Measurements from ENCODE around the gene SUN2. TPM values are rescaled to one million over a fixed set of nuclear protein-coding genes. Genes with fewer than 3 reads are reported as not detected.

Gene SUN2
- polyA plus RNA-seq, 3 donors: 95.8 to 159 (median 97.8) TPM

- Histone ChIP-seq H3K4me2 (replicated peaks; ENCODE audit: extremely low read depth, low read length, poor library complexity, severe bottlenecking) (peak within 1 kb of the TSS; percentile 75), H3K27ac (ENCODE audit: low read depth in 1 of 2, low read length in 2 of 2) (peak within 1 kb of the TSS; percentile 74 to 96), H3K36me3 (replicated peaks in 1 of 2; ENCODE audit: control insufficient read depth in 1 of 2, insufficient read depth in 2 of 2, low read length in 2 of 2) (no peaks in the 10 kb centered on the region), H2AFZ (ENCODE audit: insufficient read depth, low read depth, low read length, poor library complexity, severe bottlenecking) (peak within 1 kb of the TSS; percentile 57), H3K4me1 (ENCODE audit: control insufficient read depth in 1 of 2, insufficient read depth in 2 of 2, low read length in 2 of 2) (peaks cover 57 to 61% of the 10 kb centered on the region in 2 donors), H3K27me3 (ENCODE audit: control insufficient read depth in 2 of 2, insufficient read depth in 2 of 2, low read length in 2 of 2) (peaks cover 0 to 2% of the 10 kb centered on the region in 2 donors), H3K9ac (ENCODE audit: insufficient read depth, low read length, poor library complexity, severe bottlenecking) (peak within 1 kb of the TSS; percentile 95), H4K20me1 (ENCODE audit: insufficient read depth, low read length) (peaks cover 11% of the 10 kb centered on the region), H3K9me3 (replicated peaks in 1 of 2; ENCODE audit: control insufficient read depth in 1 of 2, insufficient read depth in 1 of 2, low read length in 2 of 2) (no peaks in the 10 kb centered on the region), H3K79me2 (ENCODE audit: insufficient read depth, low read length) (peaks cover 34% of the 10 kb centered on the region), H3K4me3 (replicated peaks in 1 of 3; ENCODE audit: low read depth in 2 of 3, low read length in 3 of 3) (peak within 1 kb of the TSS; percentile 64 to 97 (median 89))
- no peaks in the 10 kb centered on the region for H3K9me3 Mint-ChIP-seq
- H3K36me3 Mint-ChIP-seq: peaks cover 0 to 11% of the 10 kb centered on the region in 2 donors
- peak; percentile 90 to 97 (median 97) for DNase-seq
- H3K27me3 Mint-ChIP-seq (ENCODE audit: low read depth in 3 of 3): peaks cover 6 to 13% (median 6%) of the 10 kb centered on the region in 3 donors
- peak within 1 kb of the TSS; percentile 95 to 99 (median 98) for H3K27ac Mint-ChIP-seq
- peaks cover 57% of the 10 kb centered on the region for H3K4me1 Mint-ChIP-seq
- WGBS (ENCODE audit: insufficient coverage): under 1% methylated on average over 79 of the region's 94 CpGs
- TF ChIP-seq CTCF (IDR thresholded peaks at IDR 0.05): no peak
- H3K4me3 Mint-ChIP-seq: peak within 1 kb of the TSS; percentile 89 to 95
- intact Hi-C loops (cut with micrococcal nuclease): loop anchor here in 1 of 2 donors (2.0 kb wide), 1 partner anchor 20 kb away; the partner anchor contains the start of gene TOMM22
These were observed 54.8 kb downstream of the SUN2 start, which contains the start of gene JOSD1 for GRCh38 chr22:38700789-38701628. JOSD1 (minus strand) TSS chr22:38700943; CDS start chr22:38699987, 956 bp downstream.

- Mint-ChIP-seq H3K4me3 (peak overlapping the region; percentile 89 to 91), H3K27me3 (ENCODE audit: low read depth in 3 of 3) (peaks cover 6 to 13% (median 6%) of the 10 kb centered on the region in 3 donors), H3K36me3 (peaks cover 0 to 11% of the 10 kb centered on the region in 2 donors), H3K4me1 (peaks cover 57% of the 10 kb centered on the region), H3K9me3 (no peaks in the 10 kb centered on the region), H3K27ac (peak overlapping the region; percentile 90 to 97 (median 96))
- WGBS (ENCODE audit: insufficient coverage): under 1% methylated on average over 57 of the region's 57 CpGs
- TF ChIP-seq CTCF (IDR thresholded peaks at IDR 0.05): no peak
- H3K9me3 ChIP-seq (replicated peaks in 1 of 2; ENCODE audit: control insufficient read depth in 1 of 2, insufficient read depth in 1 of 2, low read length in 2 of 2): no peaks in the 10 kb centered on the region
- H3K4me1 ChIP-seq (ENCODE audit: control insufficient read depth in 1 of 2, insufficient read depth in 2 of 2, low read length in 2 of 2): peaks cover 57 to 63% of the 10 kb centered on the region in 2 donors
- H3K27ac ChIP-seq (ENCODE audit: low read depth in 1 of 2, low read length in 2 of 2): peak overlapping the region; percentile 44 to 96
- H3K4me3 ChIP-seq (replicated peaks in 1 of 3; ENCODE audit: low read depth in 2 of 3, low read length in 3 of 3): peak overlapping the region; percentile 49 to 97 (median 89)
- H3K36me3 ChIP-seq (replicated peaks in 1 of 2; ENCODE audit: control insufficient read depth in 1 of 2, insufficient read depth in 2 of 2, low read length in 2 of 2): no peaks in the 10 kb centered on the region
- intact Hi-C loops (cut with micrococcal nuclease): loop anchor here in 1 of 2 donors (2.0 kb wide), 1 partner anchor 20 kb away; the partner anchor contains the start of gene TOMM22
- peaks cover 0 to 2% of the 10 kb centered on the region in 2 donors for H3K27me3 ChIP-seq (ENCODE audit: control insufficient read depth in 2 of 2, insufficient read depth in 2 of 2, low read length in 2 of 2)
- H3K9ac ChIP-seq (ENCODE audit: insufficient read depth, low read length, poor library complexity, severe bottlenecking): peak overlapping the region; percentile 95
- H3K4me2 ChIP-seq (replicated peaks; ENCODE audit: extremely low read depth, low read length, poor library complexity, severe bottlenecking): peak overlapping the region; percentile 75
- H2AFZ ChIP-seq (ENCODE audit: insufficient read depth, low read depth, low read length, poor library complexity, severe bottlenecking): no peak overlapping the region
- peak in 2 of 3 donors; percentile 66 to 78 for DNase-seq
- peaks cover 11% of the 10 kb centered on the region for H4K20me1 ChIP-seq (ENCODE audit: insufficient read depth, low read length)
- H3K79me2 ChIP-seq (ENCODE audit: insufficient read depth, low read length): peaks cover 37% of the 10 kb centered on the region
These were observed 55.5 kb downstream of the SUN2 start for GRCh38 chr22:38700270-38700788.
